SK-N-MC (cell line): Measurements from ENCODE around the gene SIPA1L3.

Experiments
- DNase-seq: peaks from one replicate; pipeline ENCODE4 v3.0.0-alpha.2; 2011; ENCODE audit warnings: low read depth, low spot score
- H3K27ac ChIP-seq: fragments of 200-600 bp; sonication (generic); 2 replicates; pipeline ENCODE4 v1.5.1; 2016; ENCODE audit warnings: mixed run types
- H3K36me3 ChIP-seq: fragments of 200-600 bp; sonication (generic); 2 replicates; pipeline ENCODE4 v1.6.1; 2017; ENCODE audit warnings: antibody characterized with exemption, low read length, mixed read lengths; ENCODE audit not compliant: insufficient read depth
- H3K4me3 ChIP-seq: fragments of 200-600 bp; sonication (generic); 2 replicates; pipeline ENCODE4 v1.5.1; 2016
- H3K9ac ChIP-seq: fragments of 200-600 bp; sonication (generic); 2 replicates; pipeline ENCODE4 v1.8.0; 2017; ENCODE audit warnings: mixed run types, mixed read lengths; ENCODE audit not compliant: insufficient read length
- H3K9me3 ChIP-seq: fragments of 200-600 bp; sonication (generic); 2 replicates; pipeline ENCODE4 v1.6.1; 2017; ENCODE audit warnings: low read depth, mild to moderate bottlenecking, antibody characterized with exemption, low read length, moderate library complexity, mixed read lengths
- EZH2 ChIP-seq: fragments of 200-600 bp; sonication (generic); IDR thresholded peaks from one replicate; pipeline ENCODE4 v1.6.1; 2017; ENCODE audit warnings: antibody characterized with exemption
- FOXP2 ChIP-seq: optimal IDR thresholded peaks from 2 replicates; pipeline ENCODE3; 2011; ENCODE audit warnings: mild to moderate bottlenecking, moderate library complexity; ENCODE audit not compliant: insufficient read depth; ENCODE audit errors: extremely low read length, control extremely low read depth
- POLR2AphosphoS5 ChIP-seq: IDR thresholded peaks from 2 replicates; pipeline ENCODE4 v1.6.1; 2012; ENCODE audit warnings: mild to moderate bottlenecking, low read depth, low read length, borderline replicate concordance

SIPA1L3 gene

DNA sequence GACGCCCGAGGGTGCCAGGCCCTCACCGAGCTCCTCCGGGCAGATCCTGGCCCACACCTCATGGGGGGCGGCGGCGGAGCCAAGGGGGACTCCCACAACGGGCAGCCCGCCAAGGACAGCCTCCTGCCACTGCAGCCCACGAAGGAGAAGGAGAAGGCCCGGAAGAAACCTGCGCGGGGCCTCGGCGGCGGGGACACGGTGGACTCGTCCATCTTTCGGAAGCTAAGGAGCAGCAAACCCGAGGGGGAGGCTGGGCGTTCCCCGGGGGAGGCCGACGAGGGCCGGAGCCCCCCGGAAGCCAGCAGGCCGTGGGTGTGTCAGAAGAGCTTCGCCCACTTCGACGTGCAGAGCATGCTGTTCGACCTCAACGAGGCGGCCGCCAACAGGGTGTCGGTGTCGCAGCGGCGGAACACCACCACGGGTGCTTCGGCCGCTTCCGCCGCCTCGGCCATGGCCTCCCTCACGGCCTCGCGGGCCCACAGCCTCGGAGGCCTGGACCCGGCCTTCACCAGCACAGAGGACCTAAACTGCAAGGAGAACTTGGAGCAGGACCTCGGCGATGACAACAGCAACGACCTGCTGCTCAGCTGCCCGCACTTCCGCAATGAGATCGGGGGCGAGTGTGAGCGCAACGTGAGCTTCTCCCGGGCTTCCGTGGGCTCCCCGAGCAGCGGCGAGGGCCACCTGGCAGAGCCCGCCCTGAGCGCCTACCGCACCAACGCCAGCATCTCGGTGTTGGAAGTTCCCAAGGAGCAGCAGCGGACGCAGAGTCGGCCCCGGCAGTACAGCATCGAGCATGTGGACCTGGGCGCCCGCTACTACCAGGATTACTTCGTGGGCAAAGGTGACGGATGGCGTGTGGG lies 175.5 kb downstream of the SIPA1L3 start:
- Histone ChIP-seq H3K36me3 (no peaks in the 10 kb centered on the region), H3K4me3 (no peak overlapping the region), H3K9ac (no peak overlapping the region)

DNA sequence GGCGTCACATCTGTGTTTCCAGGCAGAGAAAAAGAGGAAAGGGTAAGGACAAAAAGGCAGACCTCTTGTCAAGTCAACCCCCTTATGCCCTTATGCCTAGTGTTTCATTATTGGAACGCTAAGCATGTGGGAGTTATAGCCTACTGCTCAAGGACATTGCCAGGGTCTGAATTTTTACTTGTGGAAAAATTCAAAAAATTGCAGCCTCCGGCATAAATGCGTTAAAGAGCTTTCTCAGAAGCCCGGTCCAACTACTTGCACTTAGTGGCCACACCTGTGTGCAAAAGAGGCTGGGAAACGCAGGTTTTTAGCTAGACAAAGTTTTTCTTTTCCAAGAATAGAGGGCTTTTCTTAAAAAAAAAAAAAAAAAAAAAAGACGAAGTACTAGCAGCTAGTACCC lies 177.2 kb downstream of the SIPA1L3 start:
- H3K36me3 ChIP-seq = no peaks in the 10 kb centered on the region
- no peak overlapping the region for H3K9ac ChIP-seq
- TF ChIP-seq POLR2AphosphoS5 = no peak
- TF ChIP-seq EZH2 = no peak
- TF ChIP-seq FOXP2 = no peak
- no peaks in the 10 kb centered on the region for H3K9me3 ChIP-seq
- no peak overlapping the region for H3K4me3 ChIP-seq
- no peak for DNase-seq
- no peak overlapping the region for H3K27ac ChIP-seq

More for the DNA sequence above, 175.5 kb downstream of the SIPA1L3 start:
- DNase-seq = no peak
- no peak overlapping the region for H3K27ac ChIP-seq
- H3K9me3 ChIP-seq = no peaks in the 10 kb centered on the region
- TF ChIP-seq EZH2 (no peak), POLR2AphosphoS5 (no peak), FOXP2 (no peak)

DNA sequence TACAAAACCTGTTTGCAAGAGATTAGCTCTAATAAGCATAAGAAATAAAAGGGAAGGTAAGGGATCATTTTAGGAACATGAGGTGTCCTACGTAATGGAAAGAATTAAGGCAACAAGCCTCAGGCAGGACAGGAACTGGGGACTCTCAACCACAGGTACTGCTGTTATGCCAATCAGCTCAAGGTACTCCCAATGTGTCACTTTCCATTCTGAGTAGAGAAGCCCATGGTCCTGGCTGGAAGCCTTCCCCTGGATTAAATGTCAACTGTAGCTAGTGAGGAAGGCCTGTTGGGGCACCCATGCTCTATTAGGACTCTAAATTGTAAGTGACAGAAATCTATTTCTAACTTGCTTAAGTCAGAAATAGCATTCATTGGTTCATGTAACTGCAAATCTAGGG lies 182.4 kb downstream of the SIPA1L3 start:
- no peaks in the 10 kb centered on the region for H3K9me3 ChIP-seq
- no peaks in the 10 kb centered on the region for H3K36me3 ChIP-seq
- no peak for DNase-seq
- no peak overlapping the region for H3K9ac ChIP-seq
- no peak for TF ChIP-seq FOXP2
- H3K27ac ChIP-seq = no peak overlapping the region
- no peak overlapping the region for H3K4me3 ChIP-seq

DNA sequence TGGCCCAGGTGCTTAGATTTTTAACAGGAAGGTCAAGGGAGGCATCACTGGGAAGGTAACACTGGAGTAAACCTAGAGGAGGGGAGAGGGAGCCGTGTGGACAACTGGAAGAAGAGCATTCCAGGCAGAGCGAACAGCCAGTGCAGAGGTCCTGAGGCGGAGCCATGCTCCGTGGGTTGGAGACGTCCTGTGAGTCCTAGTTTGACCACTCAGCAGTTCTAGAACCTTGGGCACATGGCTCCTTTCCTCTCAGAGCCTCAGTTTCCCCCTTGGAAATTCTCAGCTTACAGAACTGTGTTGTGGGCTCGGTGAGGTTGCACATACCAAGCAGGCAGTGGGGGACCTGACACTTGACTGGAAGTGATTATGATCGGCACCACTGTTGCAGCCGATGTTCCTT lies 186.1 kb downstream of the SIPA1L3 start:
- Histone ChIP-seq H3K9me3 (no peaks in the 10 kb centered on the region), H3K36me3 (no peaks in the 10 kb centered on the region), H3K4me3 (no peak overlapping the region), H3K27ac (no peak overlapping the region), H3K9ac (no peak overlapping the region)
- TF ChIP-seq EZH2 (no peak), POLR2AphosphoS5 (no peak), FOXP2 (no peak)
- no peak for DNase-seq

DNA sequence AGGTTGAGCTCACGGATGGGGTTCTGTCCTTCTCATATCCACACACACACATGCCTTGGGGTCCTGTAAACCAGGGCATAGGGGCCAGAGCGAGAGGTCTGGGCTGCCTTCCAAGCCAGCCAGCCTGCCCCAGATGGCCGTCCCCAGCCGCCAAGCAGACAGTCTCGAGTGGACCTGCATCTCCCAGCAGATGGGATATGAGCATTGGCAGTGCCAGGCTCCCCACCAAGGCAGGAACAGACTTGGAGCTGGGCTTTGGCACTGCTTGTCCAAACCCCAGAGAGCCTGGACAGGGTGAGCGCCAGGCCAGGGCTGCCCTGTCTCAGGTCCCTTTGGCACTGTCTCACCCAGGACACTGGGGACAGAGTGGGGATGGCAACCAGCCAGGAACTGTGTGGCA lies 186.6 kb downstream of the SIPA1L3 start:
- DNase-seq = no peak
- no peak overlapping the region for H3K4me3 ChIP-seq
- TF ChIP-seq EZH2 (no peak), FOXP2 (no peak), POLR2AphosphoS5 (no peak)
- H3K9ac ChIP-seq = no peak overlapping the region
- no peak overlapping the region for H3K27ac ChIP-seq
- no peaks in the 10 kb centered on the region for H3K36me3 ChIP-seq
- no peaks in the 10 kb centered on the region for H3K9me3 ChIP-seq

DNA sequence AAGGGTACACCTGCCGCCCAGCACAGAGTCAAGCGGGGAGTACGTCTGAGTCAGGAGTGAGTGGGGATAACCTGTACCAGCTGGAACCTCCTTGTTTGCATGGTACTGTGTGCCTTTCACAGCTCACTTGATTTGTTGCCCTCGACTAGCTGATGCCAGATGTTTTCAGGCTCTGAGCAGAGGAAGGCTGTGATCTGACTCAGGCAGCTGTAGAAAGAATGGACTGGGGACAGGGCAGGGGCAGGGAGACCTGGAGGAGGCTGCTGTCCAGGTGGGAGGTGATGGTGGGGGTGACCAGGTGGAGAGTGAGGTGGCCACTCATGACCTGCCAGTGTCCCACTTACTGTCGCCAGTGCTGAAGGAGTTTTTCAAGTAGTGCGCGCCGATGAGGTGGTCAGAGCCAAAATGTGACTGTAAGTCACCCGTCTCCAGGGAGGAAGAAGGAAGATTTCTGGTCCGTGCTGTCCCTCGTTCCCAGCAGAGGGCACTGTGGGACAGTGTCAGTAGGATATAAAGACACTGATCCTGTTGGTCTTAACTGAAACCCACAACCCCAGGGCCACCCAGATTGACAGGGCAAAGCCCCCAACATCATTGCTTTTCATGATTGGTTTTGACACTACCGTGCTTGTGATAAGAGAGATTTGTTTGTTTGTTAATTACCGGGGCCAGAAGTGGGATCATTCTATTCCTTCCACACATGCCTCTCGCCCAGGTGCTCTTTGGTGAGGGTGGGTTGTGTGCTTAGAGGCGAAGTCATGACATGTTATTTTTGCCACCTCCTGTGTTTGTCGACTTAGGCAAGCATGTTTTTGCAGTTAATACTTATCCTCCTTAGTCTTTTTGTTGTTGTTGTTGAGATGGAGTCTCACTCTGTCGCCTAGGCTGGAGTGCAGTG lies 188.7 kb downstream of the SIPA1L3 start:
- peaks cover 7% of the 10 kb centered on the region; the same call in 1 of the 2 replicates for H3K36me3 ChIP-seq
- DNase-seq = peak; percentile 16
- H3K4me3 ChIP-seq = no peak overlapping the region
- no peak overlapping the region for H3K9ac ChIP-seq
- no peak for TF ChIP-seq EZH2
- no peak for TF ChIP-seq FOXP2
- no peak for TF ChIP-seq POLR2AphosphoS5
- H3K27ac ChIP-seq = no peak overlapping the region
- no peaks in the 10 kb centered on the region for H3K9me3 ChIP-seq

DNA sequence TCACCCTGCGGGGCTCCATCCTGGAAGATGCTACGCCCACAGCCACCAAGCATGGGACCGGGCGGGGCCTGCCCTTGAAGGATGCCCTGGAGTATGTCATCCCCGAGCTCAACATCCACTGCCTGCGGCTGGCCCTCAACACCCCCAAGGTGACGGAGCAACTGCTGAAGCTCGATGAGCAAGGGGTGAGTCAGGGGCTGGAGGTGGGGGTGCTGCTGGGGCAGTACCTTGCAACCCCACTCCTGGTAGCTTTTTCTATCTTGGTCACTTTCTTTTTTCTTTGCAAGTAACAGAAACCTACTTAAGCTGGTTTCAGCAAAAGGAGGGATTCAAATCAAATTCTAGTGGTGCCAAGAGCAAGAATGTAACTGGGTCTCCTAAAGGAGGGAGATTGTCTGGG lies 193.0 kb downstream of the SIPA1L3 start:
- no peak overlapping the region for H3K4me3 ChIP-seq
- H3K9me3 ChIP-seq = no peaks in the 10 kb centered on the region
- H3K36me3 ChIP-seq = peaks cover 7% of the 10 kb centered on the region; the same call in 1 of the 2 replicates
- no peak overlapping the region for H3K9ac ChIP-seq
- DNase-seq = no peak
- no peak overlapping the region for H3K27ac ChIP-seq
- no peak for TF ChIP-seq EZH2
- TF ChIP-seq FOXP2 = no peak
- TF ChIP-seq POLR2AphosphoS5 = no peak

DNA sequence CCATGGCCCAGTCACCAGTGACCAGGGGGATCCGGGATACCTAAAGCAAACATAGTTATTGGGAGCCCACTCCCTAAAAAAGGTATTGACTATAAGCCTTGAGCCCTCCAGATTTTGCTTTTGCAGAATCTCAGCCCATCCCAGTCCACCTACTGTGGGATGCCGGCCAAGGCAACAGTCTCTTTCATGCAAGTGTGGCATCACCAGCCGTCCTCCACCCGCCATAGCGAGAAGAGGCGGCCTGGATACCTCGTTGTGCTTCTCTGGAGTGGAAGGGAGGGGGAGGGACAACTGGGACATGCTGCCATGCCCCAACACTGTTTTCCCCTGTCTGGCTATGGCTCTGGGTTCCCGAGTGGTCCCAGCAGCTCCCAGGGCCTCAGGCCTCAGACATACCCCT lies 193.6 kb downstream of the SIPA1L3 start:
- no peaks in the 10 kb centered on the region for H3K9me3 ChIP-seq
- no peak for TF ChIP-seq EZH2
- TF ChIP-seq FOXP2 = no peak
- TF ChIP-seq POLR2AphosphoS5 = no peak
- no peak overlapping the region for H3K27ac ChIP-seq
- no peak overlapping the region for H3K9ac ChIP-seq
- DNase-seq = no peak
- H3K36me3 ChIP-seq = peaks cover 7% of the 10 kb centered on the region; the same call in 1 of the 2 replicates
- H3K4me3 ChIP-seq = no peak overlapping the region
